ENCODE data around the gene SULT1C4.
"Not testable (repeated sequence)": the region's sequence is repeated elsewhere in the genome, so short reads cannot be mapped to it uniquely, and the experiment has no call there.

Gene SULT1C4

DNA sequence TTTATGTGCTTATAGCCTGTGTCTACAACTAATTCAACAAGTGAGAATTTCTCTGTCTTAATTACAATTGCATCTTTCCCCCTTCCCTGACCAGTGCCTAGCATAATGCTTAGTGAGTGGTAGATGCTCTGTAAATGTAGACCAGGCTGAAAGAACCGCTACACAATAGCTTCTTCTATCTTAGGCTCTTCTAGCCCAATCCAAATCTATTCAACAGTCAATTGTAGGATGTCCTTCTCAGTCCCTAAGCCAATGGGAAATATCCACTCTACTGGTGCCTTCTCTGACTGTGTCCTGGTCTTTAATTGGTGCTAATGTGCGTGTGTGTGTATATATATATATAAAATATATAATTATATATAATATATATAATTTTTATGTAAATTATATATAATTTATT is 37.2 kb downstream of the SULT1C4 start:
- no peak for DNase-seq

DNA sequence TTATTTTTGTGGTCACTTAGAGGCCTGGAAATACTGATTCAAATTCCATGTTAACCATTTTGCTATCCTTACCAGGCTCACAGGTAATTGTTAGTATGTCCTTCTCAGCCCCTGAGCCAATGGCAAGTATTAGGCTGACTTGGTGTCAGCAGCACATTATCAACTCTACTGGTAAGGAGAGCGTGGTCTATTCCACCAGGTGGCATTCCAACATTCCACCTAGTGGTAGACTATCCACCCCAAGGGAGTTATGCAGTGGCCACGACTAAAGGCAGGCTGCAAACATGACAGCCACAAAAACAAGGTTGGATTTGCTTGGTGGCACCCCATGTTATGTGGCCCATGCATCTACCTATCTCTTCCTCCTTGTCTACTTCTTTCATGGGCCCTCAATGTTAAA is 39.5 kb downstream of the SULT1C4 start:
- no peak for DNase-seq

DNA sequence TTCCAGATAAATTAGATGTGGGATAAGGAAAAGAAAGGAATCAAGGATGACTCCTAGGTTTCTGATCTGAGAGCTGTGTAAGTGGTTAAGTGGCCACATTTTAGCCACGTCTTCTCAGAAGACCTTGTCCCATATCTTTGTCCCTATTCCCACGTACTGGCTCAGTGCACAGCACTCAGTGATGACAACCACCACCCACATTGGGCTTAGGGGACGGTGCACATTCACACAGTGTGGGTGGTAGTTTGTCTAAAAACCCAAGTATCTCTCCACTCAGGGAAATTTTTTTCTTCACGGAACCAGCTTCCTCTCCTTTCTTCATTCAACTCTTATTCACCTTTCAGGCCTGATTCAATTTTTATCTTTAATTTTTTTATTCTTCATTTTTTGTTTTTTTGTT is 40.7 kb downstream of the SULT1C4 start:
- DNase-seq = no peak

DNA sequence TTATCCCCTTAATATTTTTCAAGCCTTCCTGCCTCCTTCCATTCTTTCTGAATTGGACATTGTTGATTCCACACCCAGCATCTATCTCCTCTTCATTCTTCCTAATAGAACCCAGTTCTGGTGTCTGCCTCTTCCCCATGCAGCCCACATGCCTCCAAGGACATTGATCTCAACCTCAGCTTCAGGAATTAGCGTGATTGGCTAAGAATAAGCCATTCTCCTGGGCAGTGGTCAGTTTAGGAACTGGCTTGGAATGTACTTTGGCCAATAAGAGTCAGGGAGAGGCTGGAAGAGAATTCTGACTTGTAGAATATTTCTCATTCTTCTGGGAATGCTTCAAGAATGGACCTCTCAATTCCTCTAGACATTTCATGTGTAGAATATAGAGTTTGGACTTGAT is 45.3 kb downstream of the SULT1C4 start:
- no peak for DNase-seq

DNA sequence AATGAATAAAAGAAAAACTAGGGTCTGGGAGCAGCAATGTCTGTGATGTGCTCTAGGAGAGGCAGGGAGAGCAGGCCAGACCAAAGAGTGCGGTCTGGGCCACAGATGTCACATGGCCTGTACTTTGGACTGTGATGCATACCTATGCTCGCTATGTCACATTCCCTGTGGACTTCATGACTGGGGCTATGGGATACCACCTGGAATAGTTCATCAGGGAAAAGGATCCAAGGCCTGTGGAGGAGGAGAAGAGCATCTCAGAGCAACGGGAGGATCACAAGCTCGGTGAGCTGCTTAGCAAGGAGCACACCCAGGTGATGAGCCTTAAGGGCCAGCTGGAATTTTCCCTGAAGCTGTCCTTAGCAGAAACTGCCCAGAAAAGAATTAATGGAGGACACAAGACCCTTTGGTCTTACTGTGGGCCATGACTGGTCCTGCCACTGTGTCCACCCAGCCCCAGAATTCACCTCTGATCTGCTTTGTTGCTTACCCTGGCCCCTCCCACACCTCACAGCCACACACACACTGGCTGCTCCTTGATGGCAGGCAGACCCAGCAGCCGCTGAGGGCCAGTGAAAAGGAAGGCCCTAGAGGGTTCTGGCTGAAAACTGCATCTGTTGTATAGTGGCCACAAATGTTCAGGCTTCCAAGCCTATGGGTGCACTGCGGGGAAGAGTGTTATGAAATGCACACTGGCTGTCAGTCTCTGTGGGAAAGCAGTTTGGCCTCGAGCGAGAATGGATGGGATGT is 45.9 kb downstream of the SULT1C4 start:
- no peak for DNase-seq

DNA sequence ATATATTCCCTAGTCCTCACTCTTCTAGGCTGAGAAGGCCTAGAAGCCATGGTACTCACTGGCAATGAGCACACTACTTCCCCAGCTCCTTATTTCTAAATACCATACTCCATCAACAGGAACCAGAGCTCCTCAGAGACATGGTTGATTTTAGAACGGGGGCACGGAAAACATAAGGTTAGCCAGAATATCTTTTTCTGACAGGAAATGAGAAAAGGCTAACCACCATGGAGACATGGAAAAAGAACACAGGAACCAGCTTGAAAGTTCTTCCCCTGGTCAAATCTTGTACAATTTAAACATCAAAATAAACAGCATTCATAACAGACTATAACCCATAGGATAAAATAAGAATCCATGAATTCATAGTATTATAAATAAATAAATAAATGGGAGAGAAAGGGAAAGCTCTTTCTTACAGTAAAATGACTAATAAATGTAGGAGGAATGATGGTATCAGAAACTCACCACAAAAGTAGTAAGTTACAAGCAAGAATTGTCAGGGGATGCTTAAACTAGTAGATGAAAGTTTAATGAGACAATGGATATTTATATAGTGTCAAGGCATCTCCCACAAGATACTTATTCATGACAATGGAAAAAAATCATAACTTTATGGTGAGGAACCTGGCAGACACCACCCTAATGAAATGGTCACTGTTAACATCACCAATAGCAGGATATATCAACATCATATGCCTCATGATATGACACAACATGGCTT is 50.7 kb downstream of the SULT1C4 start:
- DNase-seq = no peak

DNA sequence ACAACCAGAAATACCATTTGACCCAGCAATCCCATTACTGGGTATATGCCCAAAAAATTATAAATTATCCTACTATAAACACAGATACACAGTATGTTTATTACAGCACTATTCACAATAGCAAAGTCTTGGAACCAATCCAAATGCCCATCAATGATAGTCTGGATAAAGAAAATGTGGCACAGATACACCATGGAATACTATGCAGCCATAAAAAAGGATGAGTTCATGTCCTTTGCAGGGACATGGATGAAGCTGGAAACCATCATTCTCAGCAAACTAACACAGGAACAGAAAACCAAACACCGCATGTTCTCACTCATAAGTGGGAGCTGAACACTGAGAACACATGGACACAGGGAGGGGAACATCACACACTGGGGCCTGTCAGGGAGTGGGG is 57.8 kb downstream of the SULT1C4 start:
- not testable (repeated sequence) for DNase-seq

DNA sequence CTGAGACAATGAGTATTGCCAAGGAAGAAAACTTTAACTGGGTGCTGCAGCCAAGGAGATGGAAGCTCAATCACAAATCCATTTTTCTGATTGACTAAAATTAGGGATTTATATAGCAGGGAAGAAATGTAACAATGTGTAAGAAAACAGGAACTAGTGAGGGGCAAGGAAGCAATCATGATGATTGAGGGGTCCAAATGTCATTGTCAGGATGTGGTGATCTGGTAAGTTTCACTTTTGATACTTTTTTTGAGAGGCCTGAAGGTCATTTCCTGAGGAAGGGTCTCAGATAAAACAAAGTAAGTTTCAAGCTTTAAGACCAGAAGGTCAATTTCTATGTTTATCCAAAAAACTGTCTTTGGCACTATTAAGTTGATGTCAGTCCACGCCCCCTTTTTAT is 59.2 kb downstream of the SULT1C4 start:
- DNase-seq = no peak
